Activated T-cell treated with anti-CD3 and anti-CD28 coated beads, Interleukin-2, amount 50 U/mL, for 72 hours (primary cell): Measurements from ENCODE around the gene EXOSC1. TPM values are rescaled to one million over a fixed set of nuclear protein-coding genes. Genes with fewer than 3 reads are reported as not detected.

Experiments
- ATAC-seq, 2 donors: fragments of 150-1000 bp; cut with Tn5 transposase; replicated peaks in 1 of 2; 2 replicates each; pipeline ENCODE4 v1.10.0; 2021; ENCODE audit warnings: moderate library complexity in 2 of 2, mild to moderate bottlenecking in 1 of 2
- DNase-seq, 2 donors: peaks; one replicate each; pipeline ENCODE4 v3.0.0; 2021 to 2022; ENCODE audit warnings: mixed read lengths in 1 of 2
- H3K27ac Mint-ChIP-seq: one replicate; pipeline ENCODE4 v1.8.0; 2022; ENCODE audit warnings: mild to moderate bottlenecking, moderate library complexity, mixed read lengths
- H3K27me3 Mint-ChIP-seq: one replicate; pipeline ENCODE4 v1.8.0; 2022; ENCODE audit warnings: low read depth, mixed read lengths
- H3K36me3 Mint-ChIP-seq, 2 donors: one replicate each; pipeline ENCODE4 v1.8.0; 2022; ENCODE audit warnings: mixed read lengths in 2 of 2, mild to moderate bottlenecking in 1 of 2; ENCODE audit not compliant: insufficient read depth in 2 of 2
- H3K4me1 Mint-ChIP-seq: one replicate; pipeline ENCODE4 v1.8.0; 2022; ENCODE audit warnings: low read depth, mixed read lengths
- H3K4me3 Mint-ChIP-seq, 2 donors: one replicate each; pipeline ENCODE4 v1.8.0; 2022; ENCODE audit warnings: mild to moderate bottlenecking in 2 of 2, mixed read lengths in 2 of 2, moderate library complexity in 2 of 2
- H3K9me3 Mint-ChIP-seq, 2 donors: one replicate each; pipeline ENCODE4 v1.8.0; 2022; ENCODE audit warnings: mixed read lengths in 2 of 2
- total RNA-seq, 2 donors: library from RNA; stranded (reverse); gene quantifications; one replicate each; pipeline ENCODE4 v1.2.3, GENCODE V29; 2022

Gene EXOSC1
- total RNA-seq, 2 donors from 2014 or later, result 75.3 to 75.7 TPM

GRCh38 chr10:97396056-97396455 lies 49.8 kb downstream of the EXOSC1 start:
- no peak overlapping the region for H3K4me3 Mint-ChIP-seq
- H3K36me3 Mint-ChIP-seq, result peaks cover 2 to 11% of the 10 kb centered on the region in 2 donors
- H3K9me3 Mint-ChIP-seq, result no peaks in the 10 kb centered on the region
- H3K27ac Mint-ChIP-seq, result no peak overlapping the region
- ATAC-seq (no peak), DNase-seq (no peak)
- H3K27me3 Mint-ChIP-seq, result no peaks in the 10 kb centered on the region
- peaks cover 20% of the 10 kb centered on the region for H3K4me1 Mint-ChIP-seq

- Mint-ChIP-seq H3K9me3 (no peaks in the 10 kb centered on the region), H3K27ac (peak overlapping the region; percentile 15), H3K4me1 (peaks cover 9% of the 10 kb centered on the region), H3K4me3 (no peak overlapping the region), H3K36me3 (peaks cover 7 to 13% of the 10 kb centered on the region in 2 donors), H3K27me3 (no peaks in the 10 kb centered on the region)
- no peak for ATAC-seq
- no peak for DNase-seq
Measured at GRCh38 chr10:97393034-97393573, 52.7 kb downstream of the EXOSC1 start.

- Mint-ChIP-seq H3K27ac (no peak overlapping the region), H3K9me3 (no peaks in the 10 kb centered on the region), H3K4me3 (no peak overlapping the region), H3K4me1 (peaks cover 9% of the 10 kb centered on the region), H3K36me3 (peaks cover 7 to 8% of the 10 kb centered on the region in 2 donors), H3K27me3 (no peaks in the 10 kb centered on the region)
- DNase-seq (no peak), ATAC-seq (no peak)
Measured at GRCh38 chr10:97390091-97390490, 55.7 kb downstream of the EXOSC1 start.

GRCh38 chr10:97388152-97388551 lies 57.7 kb downstream of the EXOSC1 start:
- ATAC-seq (no peak), DNase-seq (no peak)
- Mint-ChIP-seq H3K9me3 (no peaks in the 10 kb centered on the region), H3K4me1 (peaks cover 3% of the 10 kb centered on the region), H3K36me3 (peaks cover 4 to 7% of the 10 kb centered on the region in 2 donors), H3K4me3 (no peak overlapping the region), H3K27me3 (no peaks in the 10 kb centered on the region), H3K27ac (no peak overlapping the region)

Other genes starting within 250 kb of the EXOSC1 start
- gene ARHGAP19, start 153.4 kb downstream of the EXOSC1 start, total RNA-seq, result 10 to 100 TPM; 62.2 to 75.3 TPM
- 1 to 10 TPM; 3.2 to 4.5 TPM for gene FRAT1, start 126.7 kb downstream of the EXOSC1 start, total RNA-seq
- gene FRAT2, start 111.3 kb downstream of the EXOSC1 start, total RNA-seq, result 1 to 10 TPM; 7.2 to 7.8 TPM
- gene RRP12, start 44.7 kb downstream of the EXOSC1 start, total RNA-seq, result 10 to 100 TPM; 27.8 to 33.5 TPM
- gene PGAM1, start 19.8 kb downstream of the EXOSC1 start, total RNA-seq, result 100 to 1,000 TPM; 362 to 512 TPM
- gene ZDHHC16, start 169 bp upstream of the EXOSC1 start, total RNA-seq, result 10 to 100 TPM; 35.5 to 37.8 TPM
- gene MMS19, start 52.4 kb upstream of the EXOSC1 start, total RNA-seq, result 100 to 1,000 TPM in 1 of 2 donors, 10 to 100 TPM in 1; 92.2 to 113 TPM
- gene UBTD1, start 52.9 kb upstream of the EXOSC1 start, total RNA-seq, result 1 to 10 TPM; 3.7 to 4.1 TPM
- gene ANKRD2, start 126.8 kb upstream of the EXOSC1 start, total RNA-seq, result not detected
- not detected for gene HOGA1, start 138.4 kb upstream of the EXOSC1 start, total RNA-seq
- gene C10orf62, start 143.7 kb upstream of the EXOSC1 start, total RNA-seq, result not detected
- 1 to 10 TPM; 4.4 to 7.6 TPM for gene MORN4, start 187.5 kb upstream of the EXOSC1 start, total RNA-seq
- gene PI4K2A, start 194.7 kb upstream of the EXOSC1 start, total RNA-seq, result 10 to 100 TPM; 15.4 to 16.6 TPM
- 1 to 10 TPM; 1.8 to 5.3 TPM for gene AVPI1, start 241.2 kb upstream of the EXOSC1 start, total RNA-seq